CD8-positive, alpha-beta memory T cell (primary cell): ENCODE data around the gene CCDC59. TPM values are rescaled to one million over a fixed set of nuclear protein-coding genes. Genes with fewer than 3 reads are reported as not detected.
"Not testable (repeated sequence)": the region's sequence is repeated elsewhere in the genome, so short reads cannot be mapped to it uniquely, and the experiment has no call there.

ENCODE experiments used
- CTCF ChIA-PET: fragments of 350-600 bp; sonication (Branson Sonifier 250); formaldehyde crosslinking; loops from one replicate; lab custom pipeline; 2021; ENCODE audit warnings: antibody characterized with exemption; lab: Charles Lee
- POLR2A ChIA-PET: fragments of 350-600 bp; sonication (Branson Sonifier 250); formaldehyde crosslinking; loops from one replicate; lab custom pipeline; 2021; ENCODE audit warnings: antibody characterized with exemption; lab: Charles Lee
- DNase-seq, 5 donors: peaks; one replicate each; pipeline versions ENCODE4 v3.0.0 to v3.0.0-alpha.2; 2020 to 2022; ENCODE audit warnings: mixed read lengths in 1 of 5
- H3K27ac ChIP-seq: one replicate; pipeline ENCODE4 v1.7.0; 2013; ENCODE audit warnings: low read depth, mild to moderate bottlenecking, low read length, moderate library complexity
- H3K27me3 ChIP-seq: 2 replicates; pipeline ENCODE4 v1.7.0; 2013; ENCODE audit warnings: low read length, mild to moderate bottlenecking; ENCODE audit not compliant: insufficient read depth, poor library complexity, severe bottlenecking
- H3K36me3 ChIP-seq: 2 replicates; pipeline ENCODE4 v1.7.0; 2013; ENCODE audit warnings: mild to moderate bottlenecking, low read length, moderate library complexity; ENCODE audit not compliant: insufficient read depth
- H3K4me1 ChIP-seq: 2 replicates; pipeline ENCODE4 v1.7.0; 2013; ENCODE audit warnings: mild to moderate bottlenecking, low read length, moderate library complexity; ENCODE audit not compliant: insufficient read depth
- H3K4me3 ChIP-seq: 2 replicates; pipeline ENCODE4 v1.7.0; 2013; ENCODE audit warnings: mild to moderate bottlenecking, low read length
- H3K9me3 ChIP-seq: 2 replicates; pipeline ENCODE4 v1.7.0; 2013; ENCODE audit warnings: mild to moderate bottlenecking, low read length
- H3K27ac Mint-ChIP-seq, 8 donors: one replicate each; pipeline ENCODE4 v1.8.0; 2020 to 2021; ENCODE audit warnings: mixed read lengths in 8 of 8, mild to moderate bottlenecking in 6 of 8, inconsistent platforms in 3 of 8, moderate library complexity in 3 of 8
- H3K27me3 Mint-ChIP-seq, 2 donors: one replicate each; pipeline ENCODE4 v1.8.0; 2020 to 2021; ENCODE audit warnings: mixed read lengths in 2 of 2, mild to moderate bottlenecking in 1 of 2, moderate library complexity in 1 of 2
- H3K36me3 Mint-ChIP-seq, 3 donors: one replicate each; pipeline ENCODE4 v1.8.0; 2020 to 2021; ENCODE audit warnings: mixed read lengths in 3 of 3, inconsistent platforms in 1 of 3, mild to moderate bottlenecking in 1 of 3
- H3K4me1 Mint-ChIP-seq, 3 donors: one replicate each; pipeline ENCODE4 v1.8.0; 2020 to 2021; ENCODE audit warnings: mixed read lengths in 3 of 3, inconsistent platforms in 1 of 3, mild to moderate bottlenecking in 1 of 3
- H3K4me3 Mint-ChIP-seq, 7 donors: one replicate each; pipeline ENCODE4 v1.8.0; 2020 to 2021; ENCODE audit warnings: mixed read lengths in 7 of 7, mild to moderate bottlenecking in 6 of 7, moderate library complexity in 4 of 7, inconsistent platforms in 2 of 7
- H3K9me3 Mint-ChIP-seq, 5 donors: one replicate each; pipeline ENCODE4 v1.8.0; 2020 to 2022; ENCODE audit warnings: mixed read lengths in 5 of 5, mild to moderate bottlenecking in 3 of 5, moderate library complexity in 2 of 5, inconsistent platforms in 1 of 5
- polyA plus RNA-seq: library from polyadenylated mRNA; unstranded; fragments of 300-500 nt; fragmentation: Illumina TruSeq; gene quantifications from one replicate; pipeline ENCODE4 v1.2.3, GENCODE V29; 2021
- total RNA-seq, 2 experiments: library from RNA; stranded (reverse); gene quantifications; one replicate each; pipeline ENCODE4 v1.2.3, GENCODE V29; 2021

The CCDC59 gene
- total and polyA plus RNA-seq, 3 experiments from 2014 or later, result 82.5 to 104 (median 97.5) TPM

DNA sequence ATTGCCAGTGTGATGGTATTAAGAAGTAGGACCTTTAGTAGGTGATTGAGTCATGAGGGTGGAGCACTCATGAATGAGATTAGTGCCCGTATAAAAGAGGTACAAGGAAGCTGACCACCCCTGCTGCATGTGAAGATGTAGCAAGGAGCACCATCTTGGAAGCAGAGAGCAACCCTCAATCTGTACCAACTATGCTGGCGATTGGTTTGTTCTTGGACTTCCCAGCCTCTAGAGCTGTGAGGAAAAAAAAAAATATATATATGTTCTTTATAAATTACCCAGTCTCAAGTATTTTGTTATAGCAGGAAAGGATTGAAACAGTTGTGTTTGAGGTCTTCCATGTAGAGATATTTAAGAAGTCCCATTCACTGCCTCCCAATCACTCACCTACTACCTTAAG is 17.0 kb upstream of the CCDC59 start:
- Mint-ChIP-seq H3K4me3 (no peak overlapping the region), H3K9me3 (peaks cover 0 to 12% (median 3%) of the 10 kb centered on the region in 5 donors), H3K27me3 (no peaks in the 10 kb centered on the region), H3K36me3 (peaks cover 19 to 51% (median 41%) of the 10 kb centered on the region in 3 donors), H3K27ac (no peak overlapping the region), H3K4me1 (peaks cover 0 to 5% (median 0%) of the 10 kb centered on the region in 3 donors)
- no peaks in the 10 kb centered on the region for H3K9me3 ChIP-seq
- H3K4me1 ChIP-seq, result no peaks in the 10 kb centered on the region
- no peaks in the 10 kb centered on the region for H3K36me3 ChIP-seq
- ChIA-PET POLR2A (no interaction called here), CTCF (no interaction called here)
- DNase-seq, result no peak
- no peak overlapping the region for H3K27ac ChIP-seq
- H3K4me3 ChIP-seq, result no peak overlapping the region
- H3K27me3 ChIP-seq, result no peaks in the 10 kb centered on the region

DNA sequence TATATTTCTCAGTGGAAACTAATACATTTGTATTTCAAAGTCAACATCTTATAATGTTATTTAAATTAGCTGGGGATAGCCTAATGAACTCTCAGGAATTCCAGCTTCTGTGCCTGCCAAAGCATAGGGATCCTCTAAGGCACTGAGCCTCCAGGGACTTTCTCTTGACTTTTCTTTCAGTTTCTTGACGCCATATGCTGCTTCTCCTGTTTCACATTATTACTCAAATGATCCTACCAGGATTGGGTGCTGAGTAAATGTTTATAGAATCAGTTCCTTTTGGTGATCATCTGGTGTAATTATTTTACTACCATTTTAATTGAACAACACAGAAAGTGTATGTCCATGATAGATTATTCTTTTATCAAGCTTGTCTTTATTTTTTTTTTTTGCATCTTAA is 8.0 kb upstream of the CCDC59 start:
- Histone ChIP-seq H3K27me3 (no peaks in the 10 kb centered on the region), H3K4me3 (no peak overlapping the region), H3K36me3 (no peaks in the 10 kb centered on the region), H3K4me1 (no peaks in the 10 kb centered on the region), H3K27ac (no peak overlapping the region), H3K9me3 (no peaks in the 10 kb centered on the region)
- Mint-ChIP-seq H3K4me3 (no peak overlapping the region), H3K9me3 (no peaks in the 10 kb centered on the region), H3K36me3 (peaks cover 6 to 23% (median 13%) of the 10 kb centered on the region in 3 donors), H3K27me3 (no peaks in the 10 kb centered on the region), H3K4me1 (peaks cover 14 to 33% (median 23%) of the 10 kb centered on the region in 3 donors), H3K27ac (no peak overlapping the region)
- ChIA-PET POLR2A (no interaction called here), CTCF (interaction anchor here (2.4 kb wide), 1 partner anchor 8 kb away, joined by 11 read pairs; the partner anchor contains the start of genes CCDC59 and METTL25)
- DNase-seq, result no peak

DNA sequence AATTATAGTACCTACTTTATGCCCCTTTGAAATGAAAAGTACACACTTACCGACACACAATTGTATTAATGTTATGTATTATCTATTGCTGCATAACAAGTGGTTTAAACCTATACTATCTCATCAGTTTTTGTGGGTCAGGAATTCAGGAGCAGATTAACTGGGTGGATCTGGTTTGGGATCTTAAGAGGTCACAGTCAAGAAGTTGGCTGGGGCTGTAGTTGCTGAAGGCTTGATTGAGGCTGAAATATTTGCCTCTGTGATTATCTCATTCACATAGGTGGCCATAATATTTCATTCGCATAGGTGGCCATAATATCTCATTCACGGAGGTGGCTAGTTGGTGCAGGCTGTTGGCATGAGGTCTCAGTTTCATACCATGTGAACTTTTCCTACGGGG is 5.8 kb upstream of the CCDC59 start:
- Mint-ChIP-seq H3K9me3 (no peaks in the 10 kb centered on the region), H3K36me3 (peaks cover 7 to 13% (median 13%) of the 10 kb centered on the region in 3 donors), H3K27ac (peak overlapping the region in 1 of 8 donors; percentile 10), H3K4me1 (peaks cover 32 to 54% (median 45%) of the 10 kb centered on the region in 3 donors), H3K27me3 (no peaks in the 10 kb centered on the region), H3K4me3 (peak overlapping the region in 1 of 7 donors; percentile 23)
- H3K4me1 ChIP-seq, result peaks cover 16% of the 10 kb centered on the region
- H3K36me3 ChIP-seq, result no peaks in the 10 kb centered on the region
- DNase-seq, result no peak
- H3K9me3 ChIP-seq, result no peaks in the 10 kb centered on the region
- ChIA-PET CTCF (no interaction called here), POLR2A (interaction anchor here (0.6 kb wide), 1 partner anchor 23 kb away, joined by 4 read pairs; no protein-coding TSS in a partner anchor)
- no peak overlapping the region for H3K4me3 ChIP-seq
- no peaks in the 10 kb centered on the region for H3K27me3 ChIP-seq
- H3K27ac ChIP-seq, result no peak overlapping the region

DNA sequence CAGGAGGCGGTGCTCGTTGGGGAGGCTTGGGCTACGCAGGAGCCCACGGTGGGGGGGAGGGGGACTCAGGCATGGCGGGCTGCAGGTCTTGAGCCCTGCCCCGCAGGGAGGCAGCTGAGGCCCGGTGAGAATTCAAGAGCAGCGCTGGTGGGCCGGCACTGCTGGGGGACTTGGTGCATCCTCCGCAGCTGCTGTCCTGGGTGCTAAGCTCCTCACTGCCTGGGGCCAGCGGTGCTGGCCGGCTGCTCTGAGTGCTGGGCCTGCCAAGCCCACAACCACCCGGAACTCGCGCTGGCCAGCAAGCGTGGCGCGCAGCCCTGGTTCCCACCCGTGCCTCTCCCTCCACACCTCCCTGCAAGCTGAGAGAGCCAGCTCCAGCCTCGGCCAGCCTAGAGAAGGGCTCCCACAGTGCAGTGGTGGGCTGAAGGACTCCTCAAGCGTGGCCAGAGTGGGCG is 3.3 kb upstream of the CCDC59 start:
- Mint-ChIP-seq H3K27ac (peak overlapping the region in 1 of 8 donors; percentile 12), H3K27me3 (peaks cover 0 to 2% of the 10 kb centered on the region in 2 donors), H3K4me1 (peaks cover 47 to 67% (median 64%) of the 10 kb centered on the region in 3 donors), H3K36me3 (peaks cover 7 to 28% (median 10%) of the 10 kb centered on the region in 3 donors), H3K4me3 (no peak overlapping the region), H3K9me3 (no peaks in the 10 kb centered on the region)
- H3K9me3 ChIP-seq, result no peaks in the 10 kb centered on the region
- peaks cover 30% of the 10 kb centered on the region for H3K4me1 ChIP-seq
- DNase-seq, result no peak
- H3K27ac ChIP-seq, result no peak overlapping the region
- POLR2A ChIA-PET, result no interaction called here
- H3K4me3 ChIP-seq, result no peak overlapping the region
- peaks cover 1% of the 10 kb centered on the region for H3K36me3 ChIP-seq
- CTCF ChIA-PET, result interaction anchor here (0.6 kb wide), 1 partner anchor 415 kb away, joined by 3 read pairs; no protein-coding TSS in a partner anchor
- no peaks in the 10 kb centered on the region for H3K27me3 ChIP-seq

DNA sequence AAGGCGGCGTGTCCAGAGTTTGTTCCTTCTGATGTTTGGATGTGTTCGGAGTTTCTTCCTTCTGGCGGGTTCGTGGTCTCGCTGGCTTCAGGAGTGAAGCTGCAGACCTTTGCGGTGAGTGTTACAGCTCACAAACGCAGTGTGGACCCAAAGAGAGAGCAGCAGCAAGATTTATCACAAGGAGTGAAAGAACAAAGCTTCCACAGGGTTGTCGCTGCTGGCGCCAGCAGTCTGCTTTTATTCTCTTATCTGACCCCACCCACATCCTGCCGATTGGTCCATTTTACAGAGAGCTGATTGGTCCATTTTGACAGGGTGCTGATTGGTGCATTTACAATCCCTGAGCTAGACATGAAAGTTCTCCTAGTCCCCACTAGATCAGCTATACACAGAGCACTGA is 2.6 kb upstream of the CCDC59 start:
- H3K36me3 ChIP-seq, DNase-seq, H3K27me3 ChIP-seq, H3K9me3 ChIP-seq, H3K4me3 ChIP-seq, H3K9me3 Mint-ChIP-seq, H3K27me3 Mint-ChIP-seq, H3K27ac ChIP-seq, POLR2A ChIA-PET: not testable (repeated sequence)
- H3K4me1 ChIP-seq, result peaks cover 35% of the 10 kb centered on the region
- peaks cover 7 to 35% (median 10%) of the 10 kb centered on the region in 3 donors for H3K36me3 Mint-ChIP-seq
- H3K27ac Mint-ChIP-seq, result peak overlapping the region in 2 of 8 donors; percentile 36 to 90
- H3K4me1 Mint-ChIP-seq, result peaks cover 54 to 70% (median 69%) of the 10 kb centered on the region in 3 donors
- CTCF ChIA-PET, result interaction anchor here (0.6 kb wide), 1 partner anchor 415 kb away, joined by 3 read pairs; no protein-coding TSS in a partner anchor
- peak overlapping the region in 1 of 7 donors; percentile 43 for H3K4me3 Mint-ChIP-seq

DNA sequence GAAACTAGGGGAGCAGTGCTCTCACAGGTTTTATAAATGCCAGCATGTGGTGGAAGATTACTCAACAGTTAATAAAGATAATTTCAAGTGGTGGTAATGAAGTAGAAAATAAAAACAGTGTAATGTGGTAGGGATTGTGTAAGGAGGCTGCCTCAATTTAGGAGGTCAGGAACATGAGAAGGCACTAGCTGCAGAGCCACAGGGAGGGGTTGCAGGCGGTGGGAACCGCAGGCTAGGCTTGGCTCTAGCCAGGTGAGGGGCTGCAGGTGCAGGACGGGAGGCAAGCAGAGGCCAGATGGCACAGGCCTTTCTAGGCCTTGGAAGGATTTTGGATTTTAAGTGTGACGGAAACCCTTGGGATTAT is 910 bp upstream of the CCDC59 start:
- Histone ChIP-seq H3K4me1 (peaks cover 41% of the 10 kb centered on the region), H3K36me3 (peaks cover 14% of the 10 kb centered on the region), H3K4me3 (peak overlapping the region; percentile 94), H3K27me3 (no peaks in the 10 kb centered on the region), H3K9me3 (no peaks in the 10 kb centered on the region), H3K27ac (peak overlapping the region; percentile 98)
- H3K27me3 Mint-ChIP-seq, result peaks cover 0 to 2% of the 10 kb centered on the region in 2 donors
- peaks cover 63 to 79% (median 77%) of the 10 kb centered on the region in 3 donors for H3K4me1 Mint-ChIP-seq
- POLR2A ChIA-PET, result interaction anchor here (1.6 kb wide), 1 partner anchor 328 kb away, joined by 8 read pairs; the partner anchor contains the start of gene TMTC2
- no peak for DNase-seq
- peaks cover 7 to 50% (median 10%) of the 10 kb centered on the region in 3 donors for H3K36me3 Mint-ChIP-seq
- no peaks in the 10 kb centered on the region for H3K9me3 Mint-ChIP-seq
- peak overlapping the region; percentile 94 to 98 (median 96) for H3K4me3 Mint-ChIP-seq
- H3K27ac Mint-ChIP-seq, result peak overlapping the region; percentile 97 to 100 (median 99)
- CTCF ChIA-PET, result interaction anchor here (1.0 to 2.3 kb wide), 5 partner anchors 10 to 327 kb away, joined by 4 to 13 read pairs (median 4); partner anchors contain the start of gene TMTC2

DNA sequence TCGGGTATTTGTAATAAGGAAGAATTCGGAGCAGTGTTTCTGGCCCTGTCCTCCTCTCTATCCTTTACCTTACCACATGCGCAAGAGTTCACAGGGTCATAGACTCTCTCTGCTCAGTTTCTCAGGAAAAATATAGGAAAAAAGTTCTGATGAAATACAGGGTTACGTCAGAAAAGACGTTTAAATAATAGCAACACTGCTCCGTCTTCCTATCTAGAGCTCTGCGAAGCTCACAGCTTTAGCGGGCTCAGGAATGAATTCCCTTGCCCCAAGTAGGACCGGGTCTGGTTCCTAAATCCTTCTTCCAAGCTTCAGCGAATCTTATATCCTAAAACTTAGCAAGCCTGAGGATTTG is 365 bp downstream of the CCDC59 start:
- peaks cover 59 to 73% (median 66%) of the 10 kb centered on the region in 3 donors for H3K4me1 Mint-ChIP-seq
- no peaks in the 10 kb centered on the region for H3K9me3 ChIP-seq
- ChIA-PET POLR2A (interaction anchor here (1.6 kb wide), 1 partner anchor 329 kb away, joined by 8 read pairs; the partner anchor contains the start of gene TMTC2), CTCF (interaction anchor here (0.9 to 2.3 kb wide), 9 partner anchors 8 to 713 kb away, joined by 3 to 13 read pairs (median 4); partner anchors contain the start of gene TMTC2)
- peak in 1 of 5 donors; percentile 0 for DNase-seq
- H3K27me3 Mint-ChIP-seq, result peaks cover 0 to 2% of the 10 kb centered on the region in 2 donors
- peak overlapping the region; percentile 98 for H3K27ac ChIP-seq
- H3K9me3 Mint-ChIP-seq, result no peaks in the 10 kb centered on the region
- H3K27ac Mint-ChIP-seq, result peak overlapping the region; percentile 97 to 100 (median 99)
- H3K36me3 ChIP-seq, result peaks cover 14% of the 10 kb centered on the region
- peak overlapping the region; percentile 94 to 98 (median 96) for H3K4me3 Mint-ChIP-seq
- H3K4me1 ChIP-seq, result peaks cover 41% of the 10 kb centered on the region
- H3K36me3 Mint-ChIP-seq, result peaks cover 10 to 63% (median 11%) of the 10 kb centered on the region in 3 donors
- peak overlapping the region; percentile 94 for H3K4me3 ChIP-seq
- no peaks in the 10 kb centered on the region for H3K27me3 ChIP-seq

DNA sequence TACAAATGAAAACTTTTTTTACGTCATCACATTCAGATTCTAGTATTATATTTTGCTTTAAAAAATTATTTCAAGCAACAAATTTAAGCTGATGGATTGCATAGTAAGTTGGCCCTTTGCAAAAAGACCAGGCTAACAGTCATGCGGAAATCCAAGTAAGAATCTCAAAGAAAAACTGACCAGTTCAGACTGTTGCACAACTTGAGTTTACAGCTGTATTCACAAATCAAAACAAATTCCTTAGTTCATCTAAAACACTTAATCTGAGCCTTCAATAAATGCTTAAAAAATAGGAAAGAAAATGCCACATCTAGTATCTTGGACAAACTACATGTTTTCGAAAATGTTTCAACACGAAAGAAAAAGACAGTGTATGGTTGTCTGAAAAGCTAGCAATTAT is 847 bp downstream of the CCDC59 start:
- Mint-ChIP-seq H3K4me1 (peaks cover 55 to 68% (median 61%) of the 10 kb centered on the region in 3 donors), H3K36me3 (peaks cover 8 to 65% (median 10%) of the 10 kb centered on the region in 3 donors), H3K27me3 (peaks cover 0 to 2% of the 10 kb centered on the region in 2 donors), H3K9me3 (no peaks in the 10 kb centered on the region), H3K27ac (peak overlapping the region; percentile 97 to 100 (median 99)), H3K4me3 (peak overlapping the region; percentile 94 to 98 (median 96))
- DNase-seq, result no peak
- H3K4me1 ChIP-seq, result peaks cover 41% of the 10 kb centered on the region
- POLR2A ChIA-PET, result interaction anchor here (1.6 kb wide), 1 partner anchor 329 kb away, joined by 8 read pairs; the partner anchor contains the start of gene TMTC2
- no peaks in the 10 kb centered on the region for H3K9me3 ChIP-seq
- H3K4me3 ChIP-seq, result peak overlapping the region; percentile 94
- CTCF ChIA-PET, result interaction anchor here (2.0 to 2.3 kb wide), 2 partner anchors 9 to 329 kb away, joined by 5 to 13 read pairs; partner anchors contain the start of gene TMTC2
- H3K36me3 ChIP-seq, result peaks cover 14% of the 10 kb centered on the region
- peak overlapping the region; percentile 98 for H3K27ac ChIP-seq
- no peaks in the 10 kb centered on the region for H3K27me3 ChIP-seq
